ENCODE measurements around the gene GPATCH4. TPM values are rescaled to one million over a fixed set of nuclear protein-coding genes. Genes with fewer than 3 reads are reported as not detected.

Gene GPATCH4
- total RNA-seq, 1 donor from 2014 or later, result 22.4 TPM

- peaks cover 22% of the 10 kb centered on the region for H3K4me1 ChIP-seq
- H3K27me3 ChIP-seq, result no peaks in the 10 kb centered on the region
- ATAC-seq (no peak), DNase-seq (no peak)
- H3K4me3 ChIP-seq, result no peak overlapping the region
- intact Hi-C loops (cut with DNase I), result no loop called here
- H3K9me3 ChIP-seq, result no peaks in the 10 kb centered on the region
- peaks cover 50% of the 10 kb centered on the region for H3K36me3 ChIP-seq
- H3K27ac ChIP-seq, result no peak overlapping the region
- no peak for TF ChIP-seq CTCF (IDR thresholded peaks at IDR 0.05)
These were observed 3.2 kb downstream of the GPATCH4 start for GRCh38 chr1:156598125-156598524.

- TF ChIP-seq CTCF (IDR thresholded peaks at IDR 0.05), result no peak
- Histone ChIP-seq H3K27ac (no peak overlapping the region), H3K4me1 (peaks cover 23% of the 10 kb centered on the region), H3K27me3 (no peaks in the 10 kb centered on the region), H3K36me3 (peaks cover 55% of the 10 kb centered on the region), H3K9me3 (no peaks in the 10 kb centered on the region), H3K4me3 (no peak overlapping the region)
- DNase-seq, result no peak
- ATAC-seq, result no peak
- intact Hi-C loops (cut with DNase I), result no loop called here
These were observed 4.9 kb downstream of the GPATCH4 start for GRCh38 chr1:156596426-156596825.

- intact Hi-C loops (cut with DNase I), result no loop called here
- no peak for TF ChIP-seq CTCF (IDR thresholded peaks at IDR 0.05)
- Histone ChIP-seq H3K4me1 (peaks cover 18% of the 10 kb centered on the region), H3K36me3 (peaks cover 55% of the 10 kb centered on the region), H3K27me3 (no peaks in the 10 kb centered on the region), H3K27ac (no peak overlapping the region), H3K9me3 (no peaks in the 10 kb centered on the region), H3K4me3 (no peak overlapping the region)
- DNase-seq, result no peak
- no peak for ATAC-seq
These were observed 6.3 kb downstream of the GPATCH4 start for GRCh38 chr1:156595016-156595415.

GRCh38 chr1:156594190-156594589 lies 7.1 kb downstream of the GPATCH4 start:
- ATAC-seq (no peak), DNase-seq (no peak)
- intact Hi-C loops (cut with DNase I), result no loop called here
- Histone ChIP-seq H3K4me1 (peaks cover 12% of the 10 kb centered on the region), H3K27me3 (no peaks in the 10 kb centered on the region), H3K9me3 (no peaks in the 10 kb centered on the region), H3K36me3 (peaks cover 55% of the 10 kb centered on the region), H3K4me3 (no peak overlapping the region), H3K27ac (no peak overlapping the region)
- no peak for TF ChIP-seq CTCF (IDR thresholded peaks at IDR 0.05)

GRCh38 chr1:156593661-156593989 lies 7.7 kb downstream of the GPATCH4 start:
- peaks cover 12% of the 10 kb centered on the region for H3K4me1 ChIP-seq
- H3K27ac ChIP-seq, result no peak overlapping the region
- no peak for DNase-seq
- no peaks in the 10 kb centered on the region for H3K27me3 ChIP-seq
- H3K36me3 ChIP-seq, result peaks cover 53% of the 10 kb centered on the region
- TF ChIP-seq CTCF (IDR thresholded peaks at IDR 0.05), result no peak
- H3K9me3 ChIP-seq, result no peaks in the 10 kb centered on the region
- intact Hi-C loops (cut with DNase I), result no loop called here
- H3K4me3 ChIP-seq, result no peak overlapping the region
- ATAC-seq, result no peak

DNA sequence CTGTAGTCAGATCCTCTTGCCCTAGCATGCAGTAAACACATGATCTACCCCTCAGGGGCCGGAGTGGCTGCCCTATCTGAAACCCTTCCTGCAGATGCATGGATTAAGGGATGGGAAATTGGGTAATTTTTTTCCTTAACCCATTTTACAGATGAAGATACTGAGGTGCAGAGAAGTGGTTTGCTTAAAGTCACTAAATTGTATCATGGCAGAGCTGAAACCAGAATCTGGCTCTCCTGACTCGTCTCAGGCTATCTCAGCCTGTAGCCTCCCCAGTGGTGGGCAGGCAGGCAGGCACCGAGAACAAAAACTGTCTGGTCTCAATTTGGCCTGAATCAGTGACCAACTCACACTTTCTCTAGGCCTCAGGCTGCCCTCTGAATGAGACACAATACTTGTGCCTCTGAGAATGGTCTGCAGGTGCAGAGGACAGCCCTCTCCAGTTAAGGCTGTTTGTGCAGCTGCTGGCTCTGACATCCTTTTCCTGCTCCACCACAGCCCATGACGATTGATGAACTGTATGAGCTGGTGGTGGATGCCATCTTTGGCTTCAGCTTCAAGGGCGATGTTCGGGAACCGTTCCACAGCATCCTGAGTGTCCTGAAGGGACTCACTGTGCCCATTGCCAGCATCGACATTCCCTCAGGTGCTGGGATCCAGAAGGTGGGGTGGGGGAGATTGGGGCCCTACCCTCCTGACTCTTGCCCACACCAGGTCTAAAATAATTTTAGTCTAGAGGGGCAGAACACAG lies 8.2 kb downstream of the GPATCH4 start:
- TF ChIP-seq CTCF (IDR thresholded peaks at IDR 0.05), result no peak
- intact Hi-C loops (cut with DNase I), result no loop called here
- no peak overlapping the region for H3K4me3 ChIP-seq
- H3K36me3 ChIP-seq, result peaks cover 49% of the 10 kb centered on the region
- no peaks in the 10 kb centered on the region for H3K27me3 ChIP-seq
- no peak overlapping the region for H3K27ac ChIP-seq
- no peak for DNase-seq
- H3K9me3 ChIP-seq, result no peaks in the 10 kb centered on the region
- peaks cover 12% of the 10 kb centered on the region for H3K4me1 ChIP-seq
- ATAC-seq, result no peak
